Pons (tissue), 1 donor: ENCODE data around the gene ENOX1.

Source experiments
- DNase-seq: peaks from one replicate; pipeline ENCODE4 v3.0.0-alpha.2; 2016; ENCODE audit warnings: low spot score

Gene ENOX1

GRCh38 chr13:43786766-43787517, at the start of gene ENOX1:
Gene ENOX1, minus strand, starts transcription at chr13:43786972.
- DNase-seq = peak; percentile 92

DNA sequence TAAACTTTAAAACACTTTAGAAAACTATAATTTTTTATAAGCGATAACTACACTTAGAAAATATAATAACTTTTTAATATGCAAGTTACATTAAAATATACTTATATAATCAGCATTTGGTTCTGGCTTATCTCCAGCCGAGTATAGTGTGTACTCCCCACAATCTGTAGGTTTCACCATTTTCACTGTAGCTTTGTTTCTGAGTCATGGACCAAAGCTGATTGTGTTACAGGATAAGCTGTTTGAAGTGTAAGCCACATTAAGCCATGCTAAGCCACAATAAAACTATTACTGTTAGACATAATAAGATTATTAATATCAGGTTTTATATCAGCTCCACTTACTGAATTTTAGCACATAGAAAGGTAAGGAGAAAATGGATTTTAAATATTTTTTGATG, 48.9 kb upstream of the ENOX1 start:
- no peak for DNase-seq

- no peak for DNase-seq
Measured at GRCh38 chr13:43831088-43831487, 44.3 kb upstream of the ENOX1 start.

DNA sequence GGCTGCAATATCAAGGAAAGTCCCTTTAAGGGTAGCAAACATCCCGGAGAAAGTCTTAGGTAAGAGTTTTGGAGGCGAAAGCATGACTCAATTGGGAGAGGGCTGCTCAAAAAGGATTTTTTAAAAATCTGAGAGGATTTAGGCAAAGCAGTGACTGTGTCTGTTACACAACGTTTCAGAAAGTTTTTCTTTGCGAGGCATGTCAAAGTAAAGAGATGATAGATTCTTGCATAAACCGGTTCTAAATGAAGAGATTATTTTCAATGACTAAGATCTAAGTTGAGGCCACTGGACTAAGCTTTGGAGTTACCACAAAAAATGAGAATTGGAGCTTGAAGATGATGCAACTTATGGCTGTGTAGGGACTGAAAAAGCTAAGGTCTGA, 43.7 kb upstream of the ENOX1 start:
- no peak for DNase-seq

GRCh38 chr13:43824656-43825055, 37.9 kb upstream of the ENOX1 start:
- DNase-seq = peak; percentile 95

DNA sequence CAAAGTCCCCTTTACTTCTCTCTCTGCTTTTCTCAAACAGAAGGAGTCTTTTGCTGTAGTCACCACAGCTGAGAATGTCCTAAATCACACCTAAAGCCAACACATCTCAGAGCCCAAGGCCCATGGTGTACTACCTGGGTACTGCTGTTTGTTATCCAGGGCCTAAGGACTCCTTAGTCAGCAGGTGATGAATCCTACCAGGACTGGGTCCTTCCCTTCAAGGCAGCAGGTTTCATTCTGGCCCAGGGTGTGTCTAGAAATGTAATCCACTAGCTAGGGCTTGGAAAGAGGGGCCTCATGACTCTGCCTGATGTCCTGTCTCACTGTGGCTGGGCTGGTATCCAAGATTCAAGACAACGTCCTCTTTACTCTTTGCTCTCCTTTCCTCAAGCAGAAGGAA, 36.2 kb upstream of the ENOX1 start:
- no peak for DNase-seq

- no peak for DNase-seq
Measured at GRCh38 chr13:43816401-43816889, 29.7 kb upstream of the ENOX1 start.

DNA sequence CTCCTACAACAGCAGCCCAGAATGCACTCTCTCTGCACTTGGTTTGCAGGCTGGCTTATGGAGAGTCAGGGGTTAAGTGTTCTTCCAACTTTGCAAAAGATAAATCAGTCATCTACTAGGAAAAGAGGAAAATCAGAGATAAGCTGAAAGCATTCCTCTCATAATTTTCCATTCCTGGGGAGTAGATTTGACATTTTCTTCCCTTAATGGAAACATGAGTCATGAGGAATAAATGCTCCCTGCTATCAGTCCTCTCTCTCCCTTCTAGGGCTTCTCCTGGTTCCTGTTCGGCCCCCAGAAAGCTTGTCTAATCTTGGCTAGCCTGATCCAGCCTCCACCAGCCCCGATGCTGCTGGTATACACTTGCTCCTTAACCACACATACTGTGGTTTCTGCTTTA, 28.4 kb upstream of the ENOX1 start:
- no peak for DNase-seq

- DNase-seq = no peak
Measured at GRCh38 chr13:43808676-43809075, 21.9 kb upstream of the ENOX1 start.

DNA sequence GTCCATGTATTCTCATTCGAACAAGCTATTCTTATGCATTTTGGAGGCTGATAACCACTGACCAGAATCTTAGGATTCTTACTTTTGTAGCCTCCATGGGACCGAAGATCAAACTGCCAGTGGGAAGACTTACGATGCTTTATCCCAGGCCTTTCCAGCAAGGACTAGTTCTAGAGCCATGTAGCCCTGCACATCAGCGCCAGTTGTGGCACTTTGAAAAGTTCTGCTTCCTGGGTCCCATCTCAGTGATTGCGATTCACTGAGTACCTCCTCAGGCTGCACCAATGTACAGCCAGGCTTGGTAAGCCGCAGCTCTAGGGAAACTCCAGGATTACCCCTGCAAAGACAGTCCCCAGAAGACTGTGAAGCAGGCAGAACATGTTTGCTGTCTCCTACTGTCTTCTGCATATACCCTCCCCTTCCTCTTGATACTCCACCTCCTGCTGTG, 18.9 kb upstream of the ENOX1 start:
- DNase-seq = no peak

- DNase-seq = peak; percentile 85
Measured at GRCh38 chr13:43805071-43805468, 18.3 kb upstream of the ENOX1 start.

DNA sequence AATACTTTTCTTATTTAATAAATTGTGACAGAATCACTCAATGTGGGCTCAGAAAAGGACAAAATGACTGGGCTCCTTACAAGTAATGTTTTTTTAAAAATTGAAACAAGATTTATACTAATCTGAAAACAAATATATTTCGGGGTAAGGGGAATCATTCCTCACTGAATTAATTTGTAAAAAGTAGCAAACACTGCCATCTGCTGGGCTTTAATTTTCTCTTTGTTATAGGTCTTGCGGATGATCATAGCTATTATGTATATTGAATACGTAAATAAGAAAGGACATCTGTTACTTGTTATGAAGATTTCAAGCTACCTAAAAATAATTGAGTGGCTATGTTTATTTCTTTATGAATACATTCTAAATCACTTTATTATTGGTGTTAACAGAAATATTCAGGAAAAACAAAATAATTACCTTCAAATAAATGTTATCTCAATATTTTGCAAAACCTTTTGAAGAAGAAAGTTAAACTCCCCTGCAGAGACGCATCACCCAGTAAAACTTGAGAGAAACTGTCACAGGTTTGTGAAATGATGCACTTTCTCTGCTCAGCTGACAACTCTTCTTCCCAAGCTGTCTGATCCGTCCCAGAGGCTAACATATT, 17.8 kb upstream of the ENOX1 start:
- peak; percentile 95 for DNase-seq

DNA sequence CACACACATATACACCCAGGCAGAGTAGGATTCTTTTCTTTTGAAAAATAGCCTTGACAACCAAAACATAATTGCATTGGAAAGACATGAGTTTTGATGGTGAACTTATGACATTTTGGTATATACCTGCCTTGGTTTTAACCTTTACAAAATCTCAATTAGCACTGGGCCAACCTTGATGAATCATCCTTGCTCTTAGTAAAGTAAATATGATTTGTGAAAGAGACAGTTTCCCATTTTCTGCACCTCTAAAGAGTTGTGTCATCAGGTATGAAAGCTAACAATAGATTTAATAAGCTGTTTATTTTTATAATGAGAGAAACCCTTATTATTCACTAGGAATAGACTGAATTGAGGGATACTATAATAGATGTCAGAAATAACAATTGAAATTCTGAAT, 15.7 kb upstream of the ENOX1 start:
- DNase-seq = no peak

GRCh38 chr13:43800828-43801227, 14.1 kb upstream of the ENOX1 start:
- DNase-seq = no peak

DNA sequence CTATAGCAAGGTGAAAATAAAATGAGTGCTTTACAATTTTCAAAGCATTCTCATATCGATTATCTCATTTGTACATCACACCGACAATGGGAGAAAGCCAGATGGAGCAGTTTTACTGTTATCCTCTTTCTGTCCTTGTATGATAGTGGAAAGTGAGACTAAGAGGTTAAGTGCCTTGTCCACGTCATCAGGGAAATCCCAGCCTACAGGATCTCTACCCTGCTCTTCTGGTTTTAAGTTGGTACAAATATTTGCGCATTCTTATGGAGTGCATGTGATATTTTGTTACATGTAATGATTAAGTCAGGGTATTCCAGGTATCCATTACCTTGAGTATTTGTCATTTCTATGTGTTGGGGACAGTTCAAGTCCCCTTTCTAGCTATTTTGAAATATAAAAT, 12.4 kb upstream of the ENOX1 start:
- no peak for DNase-seq

GRCh38 chr13:43797869-43798268, 11.1 kb upstream of the ENOX1 start:
- DNase-seq = peak; percentile 83

- DNase-seq = no peak
Measured at GRCh38 chr13:43797159-43797558, 10.4 kb upstream of the ENOX1 start.

DNA sequence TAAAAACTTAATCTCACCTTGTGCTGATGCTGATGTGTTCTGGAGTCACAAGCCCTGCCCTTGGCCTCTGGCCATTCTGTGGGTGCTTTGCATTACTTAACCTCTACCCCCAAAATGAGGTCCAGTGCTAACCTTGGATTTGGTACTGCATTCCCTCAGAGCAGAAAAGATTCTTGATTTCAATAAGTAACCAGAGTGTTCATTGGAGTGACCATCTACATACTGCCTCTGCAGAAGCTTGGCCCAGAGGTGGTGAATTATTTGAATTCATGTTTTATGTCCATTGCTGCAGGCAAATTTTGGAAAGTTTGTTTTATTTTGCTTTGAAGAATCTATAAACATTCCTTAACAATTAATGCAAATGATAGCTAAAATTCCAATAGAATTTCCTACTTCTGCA, 7.6 kb upstream of the ENOX1 start:
- DNase-seq = no peak

GRCh38 chr13:43792076-43792881, 5.5 kb upstream of the ENOX1 start:
- DNase-seq = no peak

DNA sequence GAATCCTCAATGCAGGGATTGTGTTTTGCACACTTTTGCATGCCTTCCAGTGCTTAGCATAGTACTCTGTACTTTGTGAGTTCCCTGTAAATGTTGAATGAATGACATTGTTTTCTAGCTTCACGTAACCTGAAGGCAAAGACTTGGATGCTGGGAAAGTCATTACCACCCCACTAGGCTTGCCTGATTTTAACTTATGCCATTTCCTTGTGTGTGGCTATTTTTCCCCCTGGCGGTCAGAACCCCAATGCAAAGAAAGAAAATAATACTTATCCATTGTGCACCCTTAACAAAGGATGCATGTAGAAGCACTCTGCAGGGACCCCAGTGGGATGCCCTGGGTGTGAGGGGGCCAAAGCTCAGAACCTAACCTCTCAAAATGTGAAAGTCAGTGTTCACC, 1.2 kb upstream of the ENOX1 start:
- peak; percentile 81 for DNase-seq

GRCh38 chr13:43787518-43787891, 733 bp upstream of the ENOX1 start:
- no peak for DNase-seq

DNA sequence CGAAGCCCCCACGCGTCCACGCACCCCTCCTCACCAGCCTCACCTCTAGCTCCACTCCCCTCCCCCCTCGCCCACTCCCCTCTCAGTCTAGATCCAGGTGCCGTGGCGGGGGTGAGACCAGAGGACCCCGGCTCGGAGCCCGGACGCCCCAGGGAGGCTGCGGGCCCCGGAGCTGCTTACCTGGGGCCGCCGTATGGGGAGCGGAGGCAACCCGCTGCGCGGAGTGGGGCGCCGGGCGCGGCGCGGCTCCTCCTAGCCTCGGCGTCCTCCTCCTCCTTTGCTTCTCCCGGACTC, 353 bp downstream of the ENOX1 start:
- DNase-seq = no peak
